Measurements from ENCODE around the gene NELL1.

Gene NELL1

GRCh38 chr11:21564833-21565682 is 895.7 kb downstream of the NELL1 start:
- no peak for DNase-seq (ENCODE audit: low spot score)

- DNase-seq (ENCODE audit: low spot score) = no peak
Measured at GRCh38 chr11:21566521-21567117, 897.2 kb downstream of the NELL1 start.

GRCh38 chr11:21567645-21568290 is 898.4 kb downstream of the NELL1 start:
- DNase-seq (ENCODE audit: low spot score) = no peak

- no peak for DNase-seq (ENCODE audit: low spot score)
Measured at GRCh38 chr11:21572210-21572609, 902.8 kb downstream of the NELL1 start.

- DNase-seq (ENCODE audit: low spot score) = no peak
Measured at GRCh38 chr11:21582791-21583190, 913.4 kb downstream of the NELL1 start.

- DNase-seq (ENCODE audit: low spot score) = no peak
Measured at GRCh38 chr11:21588754-21589153, 919.4 kb downstream of the NELL1 start.

GRCh38 chr11:21602699-21603098 is 933.3 kb downstream of the NELL1 start:
- DNase-seq (ENCODE audit: low spot score) = no peak

- DNase-seq (ENCODE audit: low spot score) = no peak
Measured at GRCh38 chr11:21603886-21604285, 934.5 kb downstream of the NELL1 start.

- no peak for DNase-seq (ENCODE audit: low spot score)
Measured at GRCh38 chr11:21604564-21604963, 935.2 kb downstream of the NELL1 start.

- no peak for DNase-seq (ENCODE audit: low spot score)
Measured at GRCh38 chr11:21612326-21612725, 942.9 kb downstream of the NELL1 start.

GRCh38 chr11:21614961-21615360 is 945.6 kb downstream of the NELL1 start:
- DNase-seq (ENCODE audit: low spot score) = no peak

GRCh38 chr11:21615955-21616371 is 946.6 kb downstream of the NELL1 start:
- DNase-seq (ENCODE audit: low spot score) = no peak

- no peak for DNase-seq (ENCODE audit: low spot score)
Measured at GRCh38 chr11:21622566-21622965, 953.2 kb downstream of the NELL1 start.

GRCh38 chr11:21622995-21623394 is 953.6 kb downstream of the NELL1 start:
- DNase-seq (ENCODE audit: low spot score) = no peak

Data from AG08395 (cell line).